Umbilical cord (tissue), 2 donors: ENCODE data around the gene NCS1. TPM values are rescaled to one million over a fixed set of nuclear protein-coding genes. Genes with fewer than 3 reads are reported as not detected.

Experiments
- DNase-seq: peaks from one replicate; pipeline ENCODE4 v3.0.0-alpha.2; 2015; ENCODE audit warnings: low spot score
- total RNA-seq: library from RNA; depleted of rRNA; stranded (reverse); fragments of >200 nt; gene quantifications from one replicate; pipeline ENCODE4 v1.2.3, GENCODE V29; 2014; ENCODE audit warnings: low replicate concordance; ENCODE audit not compliant: insufficient read depth

Gene NCS1
- total RNA-seq, 1 donor from 2014 or later: 49.6 TPM

DNA sequence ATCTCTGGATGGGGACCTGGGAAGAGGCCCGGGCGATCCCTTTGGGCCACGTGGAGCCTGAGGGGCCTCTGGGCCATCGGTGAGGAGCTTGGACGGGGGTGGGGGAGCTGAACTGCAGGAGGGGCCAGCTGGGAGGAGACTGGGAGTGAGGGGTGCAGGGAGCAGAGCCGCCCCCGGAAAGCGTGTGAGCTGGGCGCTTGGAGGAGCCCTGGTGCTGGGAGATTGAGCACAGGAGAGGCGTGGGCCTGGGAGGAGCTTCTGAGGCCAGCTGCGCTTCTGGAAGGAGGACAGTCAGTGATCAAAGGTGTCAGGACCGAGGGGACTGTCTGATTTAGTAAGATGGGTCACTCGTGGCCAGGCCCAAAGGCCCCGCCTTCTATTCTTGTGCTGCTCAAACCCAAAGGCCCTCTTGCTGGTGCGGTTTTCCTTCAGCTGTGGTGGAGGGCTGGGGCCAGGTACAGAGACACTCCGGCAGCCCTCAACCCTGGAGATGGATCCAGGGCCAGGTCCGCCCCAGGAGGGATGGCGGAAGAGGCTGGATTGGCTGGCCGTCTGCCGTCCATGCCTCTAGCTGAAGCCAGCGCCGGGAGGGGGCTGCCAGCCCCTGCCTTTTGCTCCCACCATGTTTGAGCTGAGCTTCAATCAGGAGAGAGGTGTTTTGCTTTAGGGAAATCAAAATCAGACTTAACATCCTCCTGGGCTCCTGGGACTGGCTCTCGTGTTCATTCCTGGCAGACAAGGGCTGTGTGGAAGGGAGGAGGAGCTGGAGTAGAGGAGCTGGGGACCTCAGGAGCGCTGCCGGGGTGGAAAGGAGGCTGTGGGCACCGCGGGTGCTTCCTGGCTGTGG lies 21.6 kb downstream of the NCS1 start:
- peak; percentile 65 for DNase-seq

DNA sequence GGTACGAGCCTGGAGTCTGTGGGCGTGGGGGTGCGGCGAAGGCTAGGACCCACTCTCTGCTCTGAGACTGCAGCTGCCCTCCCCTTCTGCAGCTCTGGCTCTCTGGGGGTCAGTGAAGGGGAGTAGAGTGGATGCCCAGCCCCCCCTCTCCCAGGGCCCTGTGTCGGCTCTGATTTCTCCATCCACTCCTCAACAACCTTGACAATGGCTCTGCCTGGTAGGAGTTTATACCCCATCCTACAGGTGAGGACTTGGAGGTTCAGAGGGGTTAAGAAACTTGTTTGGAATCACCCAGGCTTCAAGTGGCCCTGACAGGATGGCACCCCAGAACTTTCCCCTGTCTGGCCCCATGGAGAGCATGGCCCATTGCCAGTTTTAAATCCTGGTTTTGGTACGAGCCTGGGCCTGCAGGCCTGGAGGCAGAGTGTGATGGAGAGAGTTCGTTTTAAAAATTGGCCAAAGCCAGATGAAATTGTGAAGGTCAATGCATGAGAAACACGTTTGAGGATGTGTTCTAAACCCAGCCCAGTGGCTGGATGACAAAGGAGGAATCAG lies 22.3 kb downstream of the NCS1 start:
- DNase-seq: peak; percentile 43

DNA sequence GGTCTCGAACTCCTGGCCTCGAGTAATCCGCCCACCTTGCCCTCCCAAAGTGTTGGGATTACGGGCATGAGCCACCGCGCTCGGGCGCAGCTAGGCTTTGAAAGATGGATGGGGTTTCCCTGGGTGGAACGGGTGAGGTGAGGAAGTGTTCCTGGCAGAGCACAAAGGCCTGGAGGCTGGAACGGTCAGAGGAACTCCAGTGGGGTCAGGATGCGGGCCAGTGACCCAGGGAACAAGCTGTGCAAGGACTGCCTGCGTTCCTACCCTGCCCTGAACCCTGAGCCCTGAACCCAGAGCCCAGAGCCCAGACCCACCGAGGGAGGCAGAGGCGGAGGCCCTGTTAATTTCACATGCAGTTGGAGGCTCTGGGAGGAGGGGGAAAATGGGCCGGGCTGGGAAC lies 23.4 kb downstream of the NCS1 start:
- DNase-seq: no peak

DNA sequence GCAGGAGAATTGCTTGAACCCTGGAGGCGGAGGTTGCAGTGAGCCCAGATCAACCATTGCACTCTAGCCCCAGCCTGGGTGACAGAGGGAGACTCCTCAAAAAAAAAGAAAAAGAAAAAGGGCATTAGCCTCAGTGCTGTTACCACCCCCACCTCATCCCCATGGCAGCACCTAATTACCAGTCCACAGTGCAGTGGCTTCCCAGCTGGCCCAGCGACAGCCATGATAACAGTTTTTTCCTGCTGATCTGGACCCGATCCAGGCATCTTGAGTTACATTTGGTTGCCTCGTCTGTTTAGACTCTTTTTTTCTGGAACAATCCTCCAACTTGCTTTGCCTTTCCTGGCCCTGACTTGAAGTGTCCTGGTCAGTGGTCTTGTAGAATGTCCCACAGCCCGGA lies 24.4 kb downstream of the NCS1 start:
- no peak for DNase-seq

DNA sequence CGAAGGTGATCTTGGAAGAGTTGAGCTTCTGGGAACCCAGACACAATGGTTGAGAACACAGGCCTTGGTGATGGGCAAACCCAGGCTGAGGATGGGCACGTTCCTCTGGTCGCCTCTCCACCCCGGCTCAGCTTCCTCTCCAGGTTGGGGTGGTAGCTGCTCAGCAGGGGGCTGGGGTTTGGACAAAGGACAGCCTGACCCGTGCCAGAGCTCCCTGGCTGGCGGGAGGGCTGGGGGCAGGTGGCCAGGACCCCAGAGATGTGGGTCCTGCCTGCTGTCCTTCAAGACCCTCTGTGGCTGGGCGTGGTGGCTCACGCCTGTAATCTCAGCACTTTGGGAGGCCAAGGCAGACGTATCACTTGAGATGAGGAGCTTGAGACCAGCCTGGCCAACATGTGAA lies 25.2 kb downstream of the NCS1 start:
- DNase-seq: no peak

DNA sequence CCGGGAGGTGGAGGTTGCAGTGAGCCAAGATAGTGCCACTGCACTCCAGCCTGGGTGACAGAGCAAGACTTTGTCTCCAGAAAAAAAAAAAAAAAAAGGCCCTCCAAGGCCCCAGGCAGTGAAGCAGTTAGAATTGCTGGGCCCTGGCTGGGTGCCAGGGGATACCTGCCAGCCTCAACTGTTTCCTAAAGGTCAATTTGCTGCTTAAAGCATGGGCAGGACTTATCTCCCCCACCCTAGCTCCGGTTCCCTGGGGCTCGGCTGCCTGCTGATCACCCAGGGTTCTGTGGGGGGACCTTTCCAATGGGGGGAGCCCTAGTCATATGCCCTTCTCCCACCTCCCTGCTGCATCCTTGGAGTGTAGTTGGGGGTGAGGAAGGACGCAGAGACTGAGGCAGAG lies 25.7 kb downstream of the NCS1 start:
- no peak for DNase-seq

DNA sequence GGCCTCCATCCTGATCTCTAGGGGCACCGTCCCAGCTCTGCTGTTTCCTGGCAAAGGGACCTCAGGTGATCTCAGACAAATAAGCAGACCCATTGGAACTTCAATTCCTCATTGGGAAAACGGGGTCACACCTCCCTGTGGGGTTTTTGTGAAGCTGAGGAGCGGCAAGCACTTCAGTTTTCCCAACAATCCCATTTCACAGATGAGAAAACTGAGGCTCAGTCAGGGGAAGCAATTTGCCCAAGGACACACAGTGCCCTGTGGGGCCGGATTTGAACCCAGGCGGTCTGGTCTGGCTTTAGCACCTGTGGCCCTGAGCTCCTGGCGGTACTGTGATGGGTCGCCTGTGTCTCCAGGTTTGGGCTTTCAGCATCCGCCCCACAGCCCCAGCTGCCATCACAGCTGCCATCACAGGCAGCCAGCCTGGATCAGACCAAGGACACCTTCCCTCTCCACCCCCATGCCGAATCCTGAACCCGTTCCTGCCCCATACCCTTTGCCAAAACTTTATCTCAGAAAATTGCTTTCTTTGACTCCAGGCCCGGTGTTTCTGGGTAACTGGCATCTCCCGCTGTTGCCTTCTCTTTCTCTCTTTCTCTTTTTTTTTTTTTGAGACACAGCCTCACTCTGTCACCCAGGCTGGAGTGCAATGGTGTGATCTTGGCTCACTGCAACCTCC lies 26.4 kb downstream of the NCS1 start:
- no peak for DNase-seq

DNA sequence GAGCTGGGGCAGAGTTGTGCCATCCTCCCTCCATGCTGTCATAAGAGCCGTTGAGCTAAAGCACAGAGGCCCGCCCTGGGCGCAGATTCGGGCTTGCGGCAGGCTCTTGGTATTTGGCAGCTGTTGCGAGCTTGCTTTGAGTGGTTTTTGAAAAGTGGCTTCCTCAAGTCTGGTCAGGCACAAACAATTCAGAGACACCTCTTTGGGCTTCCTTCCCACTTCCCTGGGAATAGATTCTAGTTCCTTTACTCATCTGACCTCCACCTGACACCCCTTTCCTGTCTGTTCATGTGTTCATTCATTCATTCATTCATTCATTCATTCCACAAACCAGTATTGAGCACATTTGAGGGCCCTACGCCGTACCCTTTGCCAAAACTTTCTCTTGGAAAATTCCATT lies 27.4 kb downstream of the NCS1 start:
- DNase-seq: no peak

DNA sequence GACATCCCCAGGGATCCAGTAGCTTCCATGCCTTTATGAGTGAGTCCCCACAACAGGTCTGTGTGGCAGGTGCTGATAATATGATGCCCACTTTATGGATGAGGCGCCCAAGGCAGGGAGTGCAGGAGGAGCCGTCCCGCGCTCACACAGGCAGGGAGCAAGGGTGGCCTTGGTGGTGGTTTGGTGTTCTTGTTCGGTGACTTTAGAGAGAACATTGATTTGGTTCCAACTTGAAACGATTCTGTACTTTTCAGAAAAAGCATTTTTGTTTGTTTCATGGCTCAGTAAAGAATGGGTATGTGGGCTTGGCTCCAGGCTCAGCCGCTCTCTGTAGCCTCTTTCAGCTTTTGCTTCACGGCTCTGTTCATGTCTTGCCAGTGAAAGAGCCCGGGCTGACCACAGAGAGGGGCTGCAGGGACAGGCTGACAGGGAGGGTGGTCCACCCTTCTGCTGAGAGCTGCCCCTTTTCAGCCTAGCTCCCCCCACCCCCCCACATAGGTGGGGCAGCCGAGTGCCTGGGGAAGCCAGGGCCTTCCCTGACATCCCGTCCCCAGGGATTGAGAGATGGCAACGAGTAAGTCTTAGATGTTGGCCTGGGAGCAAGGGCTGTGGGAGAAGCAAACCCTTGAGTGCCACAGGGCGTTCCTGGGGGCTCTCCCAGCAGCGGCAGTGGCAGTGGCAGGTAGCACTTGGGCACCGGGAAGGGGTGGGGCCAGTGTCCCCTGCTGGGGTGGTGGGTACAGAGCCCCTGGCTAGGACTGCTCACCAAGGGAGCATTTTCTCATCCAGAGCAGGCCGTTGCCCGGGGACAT lies 28.0 kb downstream of the NCS1 start:
- DNase-seq: no peak

DNA sequence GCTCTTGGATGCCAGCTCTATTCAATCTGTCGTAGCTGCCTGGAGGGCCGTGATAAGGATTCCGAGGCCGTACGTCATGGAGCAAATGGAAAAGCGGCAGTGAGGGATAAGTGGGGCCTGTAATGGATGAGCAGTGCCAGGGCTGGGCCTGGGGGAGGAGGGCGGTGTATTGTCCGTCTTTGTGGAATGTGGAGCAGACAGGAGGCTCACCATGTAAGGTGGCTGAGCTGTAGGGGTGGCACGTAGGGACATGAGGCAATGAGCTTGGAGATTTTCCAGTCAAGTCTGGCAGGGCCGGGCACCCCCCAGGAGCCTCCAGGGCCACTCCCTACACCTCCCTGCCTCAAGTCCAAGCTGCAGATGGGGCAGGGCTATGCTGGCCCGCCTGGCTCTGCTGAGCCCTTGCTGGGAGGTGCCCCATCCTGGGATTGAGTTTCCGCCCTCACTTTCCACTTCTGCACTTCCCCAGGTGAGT lies 29.2 kb downstream of the NCS1 start:
- no peak for DNase-seq

DNA sequence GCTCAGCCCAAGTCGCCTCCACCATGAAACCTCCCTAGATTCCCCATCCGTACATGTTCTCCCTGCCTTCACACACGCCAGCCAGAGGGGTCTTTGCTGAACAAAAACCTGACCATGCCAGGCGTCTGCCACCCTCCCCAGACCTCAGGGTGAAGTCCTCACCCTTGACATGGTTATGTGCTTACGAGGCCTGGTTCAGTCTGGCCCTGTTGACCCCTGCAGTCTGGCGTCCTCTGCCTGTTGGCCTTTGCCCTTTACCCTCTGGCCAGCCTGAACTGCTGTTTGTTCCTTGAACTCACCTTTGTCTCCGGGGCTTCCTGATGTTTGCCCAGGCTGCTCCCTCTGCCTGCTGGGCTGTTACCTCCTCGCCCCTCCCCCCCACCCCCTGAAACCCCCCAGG lies 29.8 kb downstream of the NCS1 start:
- no peak for DNase-seq

DNA sequence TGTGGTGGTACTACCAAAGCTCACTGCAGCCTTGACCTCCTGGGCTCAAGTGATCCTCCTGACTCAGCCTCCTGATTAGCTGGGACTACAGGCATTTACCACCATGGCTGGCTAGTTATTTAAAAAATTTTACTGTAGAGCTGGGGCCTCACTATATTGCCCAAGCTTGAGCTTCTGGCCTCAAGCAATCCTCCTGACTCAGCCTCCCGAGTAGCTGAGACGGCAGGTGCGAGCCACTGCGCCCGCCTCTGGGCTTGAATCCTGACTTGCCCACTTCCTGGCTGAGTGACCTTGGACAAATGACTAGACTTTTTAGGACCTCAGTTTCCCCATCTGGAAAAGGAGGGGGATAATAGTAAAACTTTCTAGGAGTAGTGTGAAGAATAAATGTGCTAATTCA lies 32.1 kb downstream of the NCS1 start:
- DNase-seq: no peak

DNA sequence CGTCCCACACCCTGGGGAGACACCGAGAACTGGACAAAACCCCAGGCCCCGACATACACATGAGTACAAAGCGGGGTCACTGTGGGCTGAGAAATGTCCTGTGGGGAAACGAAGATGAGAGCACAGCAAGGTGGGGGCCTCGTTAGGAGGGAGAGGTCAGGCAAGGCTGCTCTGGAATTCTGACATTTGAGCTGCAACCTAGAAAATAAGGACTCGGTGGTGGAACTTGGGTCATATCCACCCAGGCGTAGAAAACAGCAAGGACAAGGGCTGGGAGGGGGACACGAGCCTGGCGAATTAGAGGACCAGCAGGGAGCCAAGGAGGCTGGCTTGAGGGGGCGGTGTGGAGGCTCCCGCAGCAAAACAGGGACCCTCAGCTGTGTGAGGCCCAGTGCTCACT lies 32.8 kb downstream of the NCS1 start:
- no peak for DNase-seq

DNA sequence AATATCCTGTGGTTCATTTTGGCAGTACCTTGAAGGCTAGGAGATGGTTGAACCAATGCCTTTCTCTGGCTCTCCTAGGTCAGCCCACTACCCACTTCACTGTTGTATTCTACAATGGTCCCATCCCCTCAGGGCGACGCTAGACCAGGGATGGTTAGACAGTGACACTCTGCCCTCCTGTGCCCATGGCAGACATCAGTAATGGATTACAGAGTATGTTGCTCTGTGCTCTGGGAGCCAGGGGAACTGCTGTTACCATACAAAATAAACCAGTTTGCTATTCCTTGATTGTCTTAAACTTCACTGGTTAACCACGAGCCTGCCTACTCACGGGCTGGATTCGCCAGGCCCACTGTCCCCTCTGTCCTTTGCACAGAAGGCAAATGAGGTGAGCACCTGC lies 33.7 kb downstream of the NCS1 start:
- no peak for DNase-seq

DNA sequence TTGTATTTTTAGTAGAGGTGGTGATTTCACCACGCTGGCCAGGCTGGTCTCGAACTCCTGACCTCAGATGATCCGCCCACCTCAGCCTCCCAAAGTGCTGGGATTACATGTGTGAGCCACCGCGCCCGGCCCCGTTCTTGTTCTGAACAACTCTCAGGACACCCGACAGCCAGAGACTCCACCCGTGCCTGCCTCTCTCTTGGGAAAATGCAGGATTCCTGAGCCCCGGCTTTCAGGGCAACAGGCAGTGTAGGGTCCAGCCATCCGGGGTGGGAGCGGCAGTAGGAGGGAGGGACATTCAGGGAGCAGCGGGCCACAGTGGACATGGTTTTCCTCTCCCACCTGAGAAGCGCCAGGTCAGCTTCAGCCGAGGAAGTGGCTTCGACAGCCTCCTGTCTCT lies 34.4 kb downstream of the NCS1 start:
- DNase-seq: no peak

DNA sequence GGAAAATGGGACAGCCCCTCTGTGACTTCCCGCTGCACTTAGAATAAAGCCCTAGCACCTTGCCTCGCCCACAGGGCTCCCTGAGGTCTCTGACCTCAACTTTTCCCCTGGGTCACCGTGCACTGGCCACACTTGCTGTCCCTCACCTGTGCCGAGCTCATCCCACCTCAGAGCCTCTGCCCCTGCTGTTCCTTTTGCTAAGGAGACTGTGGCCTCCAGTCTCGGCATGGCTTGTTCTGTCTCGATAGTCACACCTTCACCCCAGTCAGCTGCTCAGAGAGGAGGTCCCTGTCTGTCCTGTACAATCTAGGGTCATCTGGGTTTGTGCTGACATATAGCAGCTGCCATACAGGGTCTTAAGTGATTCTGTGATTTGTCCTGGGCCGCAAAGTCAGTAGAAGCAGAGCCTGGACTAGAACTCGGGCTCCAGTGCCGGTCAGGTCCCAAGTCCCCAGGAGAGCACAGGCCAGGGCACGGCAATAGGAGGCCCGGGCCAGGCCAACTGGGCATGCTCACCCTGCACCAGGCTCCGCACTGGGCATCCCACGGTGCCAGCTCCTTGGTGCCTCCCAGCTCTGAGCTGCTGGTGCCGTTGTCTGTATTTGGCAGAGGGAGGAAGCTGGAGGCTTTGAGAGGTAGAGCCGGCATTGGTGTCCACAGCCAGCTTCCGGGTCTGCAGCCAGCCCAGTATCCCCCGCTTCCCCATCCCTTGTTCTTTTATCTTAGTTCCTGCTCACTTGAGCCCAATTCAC lies 35.2 kb downstream of the NCS1 start:
- DNase-seq: no peak

DNA sequence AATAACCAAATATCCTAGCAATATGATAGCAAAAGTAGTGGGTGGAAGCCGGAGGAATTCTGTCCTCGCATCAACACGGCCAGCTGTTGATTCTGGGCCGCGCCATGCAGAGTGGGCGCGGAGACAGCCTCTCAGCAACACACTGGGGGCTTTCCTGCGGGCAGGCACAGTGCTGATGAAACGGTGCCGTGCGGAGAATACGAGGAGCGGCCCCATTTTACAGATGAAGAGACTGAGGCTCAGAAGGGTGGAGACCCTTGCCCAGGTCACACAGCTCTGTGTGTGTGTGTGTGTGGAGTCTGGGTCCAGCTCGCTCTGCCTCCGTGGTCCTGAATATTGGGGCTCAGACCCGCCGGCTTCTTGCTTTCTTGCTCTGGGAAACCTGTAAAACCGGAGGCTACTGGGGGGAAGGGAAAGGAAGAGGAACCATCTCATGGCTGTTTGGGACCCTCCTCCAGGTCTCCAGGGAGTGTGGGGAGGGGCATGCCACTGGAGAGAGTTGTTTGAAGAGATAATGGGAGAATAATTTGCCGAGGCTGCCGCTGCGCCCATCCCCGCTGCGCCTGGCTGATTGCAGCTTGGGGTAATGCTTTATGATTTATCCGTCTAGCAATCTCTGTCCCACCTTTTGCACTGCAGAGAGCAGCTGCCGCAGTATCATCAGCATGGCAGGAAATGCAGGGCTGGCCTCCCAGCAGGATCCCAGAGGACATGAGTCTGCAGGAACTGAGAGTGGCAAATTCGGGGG lies 36.6 kb downstream of the NCS1 start:
- peak; percentile 37 for DNase-seq

DNA sequence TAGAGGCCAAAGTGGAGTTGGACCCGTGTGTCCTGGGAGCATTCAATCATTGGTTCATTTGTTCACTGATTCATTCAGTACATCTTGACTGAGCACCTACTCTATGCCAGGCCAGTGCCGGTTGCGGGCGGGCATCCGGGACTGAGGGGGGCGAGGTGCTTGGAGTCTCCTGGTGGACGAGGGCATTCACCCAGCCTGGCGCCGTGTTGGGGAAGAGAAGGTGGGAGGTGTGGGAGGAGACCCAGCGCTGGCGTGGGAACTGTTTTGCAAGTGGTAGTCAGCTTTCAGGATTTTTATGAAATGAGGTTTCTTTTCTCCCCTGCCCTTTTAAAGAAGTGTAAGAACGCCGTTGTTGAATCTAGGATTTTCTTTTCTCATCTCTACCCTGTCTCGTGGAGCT lies 37.2 kb downstream of the NCS1 start:
- DNase-seq: peak; percentile 15

DNA sequence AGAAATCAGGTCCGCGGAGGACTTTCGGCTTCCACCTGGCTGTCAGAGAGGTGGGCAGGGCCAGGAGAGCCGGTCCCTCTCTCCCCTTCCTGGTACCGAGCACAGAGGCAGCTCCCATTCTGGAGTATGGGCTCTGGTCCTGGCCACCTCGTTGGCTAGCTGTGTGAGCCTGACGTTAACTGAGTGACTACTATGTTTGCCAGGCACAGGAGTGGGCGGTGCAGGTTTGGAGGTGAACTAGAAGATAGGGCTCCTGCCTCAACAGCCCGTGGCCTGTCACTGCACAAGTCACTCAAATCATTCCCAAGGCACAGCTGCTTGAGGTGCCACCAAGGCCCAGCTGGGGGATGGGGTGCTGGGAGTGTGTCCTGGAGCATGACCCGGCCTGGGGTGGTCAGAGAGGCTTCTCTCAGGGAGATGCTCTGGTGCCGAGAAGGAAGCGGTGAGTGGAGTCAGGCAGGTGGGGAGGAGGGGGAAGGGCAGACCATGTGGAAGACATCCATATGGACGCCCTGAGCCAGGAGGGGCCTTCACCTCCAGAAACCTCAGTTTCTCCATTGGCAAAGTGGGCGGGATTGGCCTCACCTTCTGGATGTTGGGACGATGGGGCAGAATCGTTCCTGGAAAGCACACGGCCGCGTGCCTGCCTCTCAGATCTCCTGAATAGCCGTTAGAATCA lies 39.5 kb downstream of the NCS1 start:
- no peak for DNase-seq
